Panc1 (cell line): ENCODE results near the gene DHCR24.

Source experiments
- CTCF ChIP-seq: fragments of 450-650 bp; IDR thresholded peaks from 2 replicates; pipeline ENCODE4 v1.5.1; 2017; ENCODE audit warnings: mild to moderate bottlenecking
- REST ChIP-seq, 2 experiments: IDR thresholded peaks; 2 replicates each; pipeline ENCODE4 v1.6.1; 2011 to 2012; ENCODE audit warnings: low read depth in 2 of 2, control low read depth in 1 of 2, low read length in 1 of 2, mild to moderate bottlenecking in 1 of 2, moderate library complexity in 1 of 2; ENCODE audit not compliant: insufficient read depth in 1 of 2

- TF ChIP-seq CTCF = no peak
- TF ChIP-seq REST (IDR thresholded peaks at IDR 0.05; ENCODE audit: insufficient read depth in 1 of 2, low read depth in 2 of 2, low read length in 1 of 2) = no peak
Measured at GRCh38 chr1:54800041-54800898, 86.7 kb downstream of the DHCR24 start.
